Mesenchymal stem cell (in vitro differentiated cells and primary cell): ENCODE data around the gene SERPINI1.

Source experiments
- DNase-seq: peaks from one replicate; pipeline ENCODE4 v3.0.0-alpha.2; 2013
- H2AFZ ChIP-seq: one replicate; pipeline ENCODE4 v1.6.1; 2013; ENCODE audit warnings: low read depth, mild to moderate bottlenecking, control low read depth, inconsistent platforms, low read length, moderate library complexity
- H2AK5ac ChIP-seq: 2 replicates; pipeline ENCODE4 v1.6.1; 2013; ENCODE audit warnings: low read length, moderate library complexity, mild to moderate bottlenecking, inconsistent platforms; ENCODE audit not compliant: severe bottlenecking
- H2BK120ac ChIP-seq: one replicate; pipeline ENCODE4 v1.6.1; 2013; ENCODE audit warnings: low read depth, mild to moderate bottlenecking, inconsistent platforms, low read length, moderate library complexity
- H2BK12ac ChIP-seq, 2 experiments: one replicate each; pipeline ENCODE4 v1.6.1; 2013; ENCODE audit warnings: inconsistent platforms in 2 of 2, low read length in 2 of 2, mild to moderate bottlenecking in 2 of 2, moderate library complexity in 2 of 2, control low read depth in 1 of 2
- H2BK15ac ChIP-seq: one replicate; pipeline ENCODE4 v1.6.1; 2013; ENCODE audit warnings: mild to moderate bottlenecking, low read depth, inconsistent platforms; ENCODE audit not compliant: poor library complexity, severe bottlenecking
- H2BK5ac ChIP-seq: 2 replicates; pipeline ENCODE4 v1.6.1; 2013; ENCODE audit warnings: low read depth, mild to moderate bottlenecking, low read length, control low read depth, inconsistent platforms; ENCODE audit not compliant: poor library complexity, severe bottlenecking
- H3K14ac ChIP-seq, 2 experiments: one replicate each; pipeline ENCODE4 v1.6.1; 2013; ENCODE audit warnings: inconsistent platforms in 2 of 2, low read length in 2 of 2, control low read depth in 1 of 2, mild to moderate bottlenecking in 1 of 2, moderate library complexity in 1 of 2
- H3K18ac ChIP-seq, 2 experiments: one replicate each; pipeline ENCODE4 v1.6.1; 2013; ENCODE audit warnings: inconsistent platforms in 2 of 2, low read length in 2 of 2, control low read depth in 1 of 2, low read depth in 1 of 2, mild to moderate bottlenecking in 1 of 2
- H3K23ac ChIP-seq, 2 experiments: one replicate each; pipeline ENCODE4 v1.6.1; 2013; ENCODE audit warnings: inconsistent platforms in 2 of 2, low read length in 2 of 2, mild to moderate bottlenecking in 2 of 2, moderate library complexity in 2 of 2, control low read depth in 1 of 2
- H3K27ac ChIP-seq: 2 replicates; pipeline ENCODE4 v1.5.1; 2013; ENCODE audit warnings: mild to moderate bottlenecking, moderate library complexity, low read length, control low read depth, inconsistent platforms; ENCODE audit not compliant: poor library complexity, severe bottlenecking
- H3K27me3 ChIP-seq, 2 experiments: 2 replicates each; pipeline versions ENCODE4 v1.6.1 to v1.7.0; 2013; ENCODE audit warnings: low read length in 2 of 2, mild to moderate bottlenecking in 2 of 2, moderate library complexity in 2 of 2, control low read depth in 1 of 2, inconsistent platforms in 1 of 2; ENCODE audit not compliant: control insufficient read depth in 1 of 2, insufficient read depth in 1 of 2
- H3K36me3 ChIP-seq, 2 experiments: 2 replicates each; pipeline versions ENCODE4 v1.6.1 to v1.7.0; 2013; ENCODE audit warnings: low read length in 2 of 2, control low read depth in 1 of 2, inconsistent platforms in 1 of 2, low read depth in 1 of 2, mild to moderate bottlenecking in 1 of 2; ENCODE audit not compliant: insufficient read depth in 2 of 2, control insufficient read depth in 1 of 2
- H3K4ac ChIP-seq, 2 experiments: one replicate each; pipeline ENCODE4 v1.6.1; 2013; ENCODE audit warnings: inconsistent platforms in 2 of 2, low read length in 2 of 2, mild to moderate bottlenecking in 2 of 2, moderate library complexity in 2 of 2, control low read depth in 1 of 2, low read depth in 1 of 2
- H3K4me1 ChIP-seq: 2 replicates; pipeline ENCODE4 v1.6.1; 2013; ENCODE audit warnings: low read depth, low read length, control low read depth; ENCODE audit not compliant: control insufficient read depth, insufficient read depth
- H3K4me2 ChIP-seq: 2 replicates; pipeline ENCODE4 v1.6.1; 2013; ENCODE audit warnings: low read length, mild to moderate bottlenecking, inconsistent platforms; ENCODE audit not compliant: poor library complexity, severe bottlenecking
- H3K4me3 ChIP-seq, 2 experiments: 2 replicates each; pipeline versions ENCODE4 v1.5.1 to v1.7.0; 2013; ENCODE audit warnings: low read length in 2 of 2, mild to moderate bottlenecking in 2 of 2, control low read depth in 1 of 2, low read depth in 1 of 2; ENCODE audit not compliant: insufficient read depth in 1 of 2
- H3K79me1 ChIP-seq: replicated peaks from 2 replicates; pipeline ENCODE4 v1.6.1; 2013; ENCODE audit warnings: mild to moderate bottlenecking, control low read depth, low read length, inconsistent platforms; ENCODE audit not compliant: poor library complexity, severe bottlenecking
- H3K9ac ChIP-seq: 2 replicates; pipeline ENCODE4 v1.7.0; 2013; ENCODE audit warnings: mild to moderate bottlenecking, low read length, moderate library complexity
- H3K9me3 ChIP-seq: 2 replicates; pipeline ENCODE4 v1.7.0; 2013; ENCODE audit warnings: mild to moderate bottlenecking, low read length; ENCODE audit not compliant: control insufficient read depth
- H4K8ac ChIP-seq: one replicate; pipeline ENCODE4 v1.6.1; 2013; ENCODE audit warnings: inconsistent platforms, mild to moderate bottlenecking, low read length, moderate library complexity
- H4K91ac ChIP-seq: one replicate; pipeline ENCODE4 v1.6.1; 2013; ENCODE audit warnings: mild to moderate bottlenecking, low read length, inconsistent platforms
- WGBS: methylation state at CpG from one replicate; pipeline ENCODE4 v1.1.7; 2013; ENCODE audit warnings: mixed read lengths; 5-methylcytosine and 5-hydroxymethylcytosine counted together

The SERPINI1 gene

DNA sequence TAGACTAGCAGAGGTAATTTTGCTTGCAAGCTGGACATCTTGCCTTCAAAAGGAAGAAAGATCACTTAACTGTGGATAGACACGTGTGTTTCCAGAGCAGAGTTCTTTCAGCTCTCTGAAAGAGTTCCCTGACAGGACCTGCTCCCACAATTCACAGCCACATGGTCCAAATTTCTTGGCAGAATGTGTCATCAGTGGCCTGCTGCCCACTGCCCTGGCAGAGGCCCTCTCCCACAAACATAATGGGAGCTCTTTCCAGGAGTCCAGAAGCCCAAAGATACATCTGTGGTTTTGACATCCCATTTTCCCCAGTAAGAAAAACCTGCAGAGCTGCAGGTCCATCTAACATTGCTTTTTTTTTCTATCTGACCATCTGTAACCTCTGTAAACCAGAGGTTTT lies 48.3 kb downstream of the SERPINI1 start:
- 61% methylated on average over 1 of the region's 1 CpG for WGBS
- no peak for DNase-seq
- H2BK120ac ChIP-seq: no peak overlapping the region
- no peaks in the 10 kb centered on the region for H3K36me3 ChIP-seq
- no peak overlapping the region for H3K23ac ChIP-seq
- no peak overlapping the region for H3K27ac ChIP-seq
- H3K4ac ChIP-seq: no peak overlapping the region
- H2AK5ac ChIP-seq: no peak overlapping the region
- no peak overlapping the region for H3K4me2 ChIP-seq
- H3K14ac ChIP-seq: no peak overlapping the region
- H3K27me3 ChIP-seq: no peaks in the 10 kb centered on the region
- H2BK5ac ChIP-seq: peak overlapping the region; percentile 36
- no peak overlapping the region for H2BK15ac ChIP-seq
- H2AFZ ChIP-seq: no peak overlapping the region
- no peak overlapping the region for H3K9ac ChIP-seq
- H3K4me1 ChIP-seq: no peaks in the 10 kb centered on the region
- no peaks in the 10 kb centered on the region for H3K79me1 ChIP-seq
- no peaks in the 10 kb centered on the region for H3K9me3 ChIP-seq
- no peak overlapping the region for H3K4me3 ChIP-seq
- no peak overlapping the region for H4K8ac ChIP-seq
- no peak overlapping the region for H4K91ac ChIP-seq
- no peak overlapping the region for H3K18ac ChIP-seq
- no peak overlapping the region for H2BK12ac ChIP-seq

- no peaks in the 10 kb centered on the region for H3K4me1 ChIP-seq
- DNase-seq: no peak
- H3K9ac ChIP-seq: no peak overlapping the region
- no peak overlapping the region for H2BK15ac ChIP-seq
- H3K4ac ChIP-seq: no peak overlapping the region
- 81% methylated on average over 3 of the region's 3 CpGs for WGBS
- H3K79me1 ChIP-seq: no peaks in the 10 kb centered on the region
- H3K4me3 ChIP-seq: no peak overlapping the region
- no peak overlapping the region for H2BK120ac ChIP-seq
- H2AFZ ChIP-seq: no peak overlapping the region
- no peak overlapping the region for H3K27ac ChIP-seq
- no peaks in the 10 kb centered on the region for H3K9me3 ChIP-seq
- H3K18ac ChIP-seq: no peak overlapping the region
- no peak overlapping the region for H3K4me2 ChIP-seq
- H2AK5ac ChIP-seq: no peak overlapping the region
- no peak overlapping the region for H3K14ac ChIP-seq
- H4K91ac ChIP-seq: no peak overlapping the region
- no peak overlapping the region for H2BK5ac ChIP-seq
- no peak overlapping the region for H3K23ac ChIP-seq
- H2BK12ac ChIP-seq: no peak overlapping the region
- H3K27me3 ChIP-seq: no peaks in the 10 kb centered on the region
- no peaks in the 10 kb centered on the region for H3K36me3 ChIP-seq
- H4K8ac ChIP-seq: no peak overlapping the region
These were observed 50.3 kb downstream of the SERPINI1 start for GRCh38 chr3:167785790-167786189.

DNA sequence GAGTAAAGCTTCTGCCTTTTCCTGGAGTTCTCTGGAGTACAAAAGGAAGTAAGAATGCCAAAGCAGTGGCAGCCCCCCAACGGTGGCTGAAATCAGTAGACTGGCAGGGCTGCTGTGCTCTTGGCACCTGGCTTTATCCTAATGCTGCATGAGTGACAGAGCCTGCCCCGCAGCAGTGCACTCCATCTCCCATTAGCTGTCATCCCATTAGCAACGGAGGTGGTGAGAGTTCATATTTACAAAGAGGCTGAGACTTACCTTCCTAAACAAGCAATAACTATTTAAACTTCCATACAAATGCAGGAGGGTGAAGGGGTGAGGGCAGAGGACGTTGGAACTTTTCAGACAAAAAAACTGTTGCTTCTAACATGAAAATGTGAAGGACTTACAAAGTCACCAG lies 51.9 kb downstream of the SERPINI1 start:
- H3K27me3 ChIP-seq: no peaks in the 10 kb centered on the region
- H3K18ac ChIP-seq: no peak overlapping the region
- no peak overlapping the region for H3K4ac ChIP-seq
- H3K9me3 ChIP-seq: no peaks in the 10 kb centered on the region
- peak overlapping the region; percentile 23 for H2AFZ ChIP-seq
- WGBS: 68% methylated on average over 2 of the region's 4 CpGs
- no peak overlapping the region for H2BK12ac ChIP-seq
- H4K8ac ChIP-seq: no peak overlapping the region
- H3K9ac ChIP-seq: no peak overlapping the region
- no peak overlapping the region for H3K27ac ChIP-seq
- H2BK5ac ChIP-seq: no peak overlapping the region
- no peaks in the 10 kb centered on the region for H3K4me1 ChIP-seq
- H3K36me3 ChIP-seq: no peaks in the 10 kb centered on the region
- no peak overlapping the region for H2BK120ac ChIP-seq
- no peak overlapping the region for H3K4me2 ChIP-seq
- H3K79me1 ChIP-seq: no peaks in the 10 kb centered on the region
- no peak overlapping the region for H3K23ac ChIP-seq
- no peak overlapping the region for H2BK15ac ChIP-seq
- no peak overlapping the region for H4K91ac ChIP-seq
- H3K14ac ChIP-seq: peak overlapping the region in 1 of 2 experiments; percentile 75
- no peak for DNase-seq
- H2AK5ac ChIP-seq: no peak overlapping the region
- H3K4me3 ChIP-seq: no peak overlapping the region

DNA sequence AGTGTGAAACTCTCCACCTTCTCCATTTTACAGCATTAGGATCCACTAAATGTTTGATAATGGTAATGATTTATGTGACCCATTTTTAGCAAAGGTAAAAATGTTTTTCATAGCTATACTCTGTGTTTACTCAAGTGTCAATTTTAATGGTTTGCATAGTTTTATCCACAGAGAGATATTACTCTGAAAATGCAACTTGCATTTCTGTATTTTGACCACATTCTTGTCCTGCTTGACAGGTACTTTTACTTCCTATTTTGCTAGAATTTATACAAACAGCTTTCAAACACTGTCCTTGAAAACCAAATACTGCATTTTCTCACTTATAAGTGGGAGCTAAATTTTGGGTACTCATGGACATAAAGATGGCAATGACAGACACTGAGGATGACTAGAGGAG lies 62.9 kb downstream of the SERPINI1 start:
- Histone ChIP-seq H3K4me3 (no peak overlapping the region), H2BK5ac (no peak overlapping the region), H3K79me1 (no peaks in the 10 kb centered on the region), H3K4me2 (no peak overlapping the region), H3K18ac (no peak overlapping the region), H2AK5ac (no peak overlapping the region), H3K27ac (no peak overlapping the region), H2AFZ (no peak overlapping the region), H2BK12ac (no peak overlapping the region), H3K23ac (no peak overlapping the region), H2BK15ac (no peak overlapping the region), H2BK120ac (no peak overlapping the region), H3K9ac (no peak overlapping the region), H4K8ac (no peak overlapping the region), H3K9me3 (no peaks in the 10 kb centered on the region), H3K4me1 (no peaks in the 10 kb centered on the region), H3K36me3 (no peaks in the 10 kb centered on the region), H4K91ac (no peak overlapping the region), H3K14ac (no peak overlapping the region), H3K4ac (no peak overlapping the region), H3K27me3 (no peaks in the 10 kb centered on the region)
- no peak for DNase-seq
